HG02678 (cell line): ENCODE data around the gene EPX.

ENCODE experiments used
- ATAC-seq: cut with Tn5 transposase; IDR thresholded peaks from one replicate; pipeline ENCODE4 v1.9.1; 2021; ENCODE audit warnings: mild to moderate bottlenecking, moderate library complexity; ENCODE audit not compliant: unreplicated experiment

The EPX gene

DNA sequence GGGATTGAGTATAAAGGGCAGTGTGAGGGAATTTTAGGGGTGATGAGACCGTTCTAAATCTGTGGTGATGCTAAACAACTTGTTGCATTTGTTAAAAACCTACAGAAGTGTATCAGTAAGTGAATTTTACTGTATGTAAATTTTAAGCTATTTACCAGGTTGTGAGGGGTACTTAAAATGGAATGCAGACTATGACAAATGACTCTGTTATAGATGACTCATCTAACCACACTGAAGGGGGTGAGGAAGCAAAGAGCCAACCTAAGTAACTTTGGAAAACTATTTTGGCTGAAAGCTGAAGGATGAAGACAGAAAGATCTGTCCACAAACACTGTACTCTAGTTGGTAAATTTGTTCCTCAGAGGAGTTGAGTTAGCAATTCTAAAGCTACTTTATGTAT, 31.8 kb downstream of the EPX start:
- ATAC-seq: no peak

DNA sequence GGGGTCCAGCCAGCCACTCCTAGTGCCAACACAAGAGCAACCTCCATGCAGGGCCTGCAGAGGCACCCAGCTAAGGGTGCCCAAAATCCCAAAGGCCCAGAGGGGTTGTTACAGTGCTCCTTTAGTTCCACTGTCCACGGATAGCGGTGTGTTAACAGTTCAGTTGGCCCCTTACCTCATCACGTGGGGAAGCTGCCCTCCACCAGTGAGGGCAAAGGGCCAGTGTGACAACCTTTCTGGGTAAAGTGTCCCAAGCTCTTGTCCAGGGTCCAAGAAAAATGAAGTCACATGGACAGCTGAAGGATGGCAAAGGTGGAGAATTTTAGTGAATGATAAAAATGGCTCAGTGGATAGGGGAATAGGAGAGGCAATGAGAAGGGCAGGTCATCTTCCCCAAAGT, 35.2 kb downstream of the EPX start:
- ATAC-seq: no peak

- no peak for ATAC-seq
These were observed 36.2 kb downstream of the EPX start for GRCh38 chr17:58228679-58229078.

DNA sequence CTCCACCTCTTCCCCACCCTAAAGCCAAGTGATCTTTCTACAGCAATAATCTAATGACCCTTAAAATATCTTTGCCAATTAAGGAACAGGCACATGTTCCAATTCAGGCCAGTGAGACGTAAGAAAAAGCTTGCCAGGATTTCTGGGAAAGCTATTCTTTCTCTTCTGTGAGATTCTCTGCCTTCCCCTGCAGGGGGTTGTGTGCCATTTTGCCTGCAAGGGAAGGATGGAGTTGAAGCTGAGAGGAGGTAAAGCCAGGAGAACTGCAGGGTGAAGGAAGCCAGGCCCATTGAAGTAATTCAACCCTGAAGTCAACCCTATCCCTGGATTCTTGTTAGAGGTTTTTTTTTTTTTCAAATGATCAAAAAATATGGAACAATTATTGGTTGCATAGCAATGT, 36.9 kb downstream of the EPX start:
- no peak for ATAC-seq

GRCh38 chr17:58229881-58230280, 37.4 kb downstream of the EPX start:
- no peak for ATAC-seq

GRCh38 chr17:58231641-58232040, 39.1 kb downstream of the EPX start:
- no peak for ATAC-seq

DNA sequence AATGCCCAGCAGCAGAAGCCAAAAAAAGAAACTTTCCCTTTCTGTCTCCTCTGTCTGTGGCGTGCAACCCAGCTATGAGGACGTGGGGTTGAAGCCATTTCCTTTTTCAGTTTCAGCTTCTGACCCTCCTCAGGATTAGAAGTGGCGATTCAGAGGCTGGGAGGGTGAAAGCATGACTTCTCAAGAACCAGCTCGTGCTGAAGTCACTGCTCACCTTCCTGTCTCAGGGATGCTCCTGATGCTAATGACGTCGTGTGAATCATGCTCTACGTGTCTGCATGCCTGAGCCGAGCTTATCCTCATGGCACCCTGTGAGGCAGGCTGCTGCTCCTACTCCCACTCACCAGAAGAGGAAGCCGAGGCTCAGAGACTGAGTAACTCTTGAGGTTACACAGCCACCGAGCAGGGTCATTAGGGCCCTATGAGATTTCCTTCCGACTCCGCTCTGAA, 40.2 kb downstream of the EPX start:
- peak; percentile 70 for ATAC-seq

GRCh38 chr17:58233543-58233942, 41.0 kb downstream of the EPX start:
- peak; percentile 65 for ATAC-seq

DNA sequence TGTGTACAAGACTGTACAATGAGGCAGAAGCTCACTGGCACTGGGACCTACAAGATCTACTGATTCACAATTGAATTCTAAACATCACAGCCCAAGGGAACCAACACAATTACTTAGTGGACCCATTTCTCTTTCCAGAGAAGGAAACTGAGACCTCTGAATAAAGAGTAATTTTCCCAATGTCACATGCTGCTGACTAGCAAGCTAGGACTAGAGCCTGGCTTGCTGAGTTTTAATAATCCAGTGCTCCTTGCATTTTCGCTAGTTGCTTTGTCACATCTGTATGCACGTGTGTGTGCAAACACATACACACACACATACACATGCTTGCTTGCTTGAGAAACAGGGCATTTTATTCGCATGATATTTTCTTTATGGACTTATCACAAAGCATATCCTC, 42.0 kb downstream of the EPX start:
- ATAC-seq: no peak

DNA sequence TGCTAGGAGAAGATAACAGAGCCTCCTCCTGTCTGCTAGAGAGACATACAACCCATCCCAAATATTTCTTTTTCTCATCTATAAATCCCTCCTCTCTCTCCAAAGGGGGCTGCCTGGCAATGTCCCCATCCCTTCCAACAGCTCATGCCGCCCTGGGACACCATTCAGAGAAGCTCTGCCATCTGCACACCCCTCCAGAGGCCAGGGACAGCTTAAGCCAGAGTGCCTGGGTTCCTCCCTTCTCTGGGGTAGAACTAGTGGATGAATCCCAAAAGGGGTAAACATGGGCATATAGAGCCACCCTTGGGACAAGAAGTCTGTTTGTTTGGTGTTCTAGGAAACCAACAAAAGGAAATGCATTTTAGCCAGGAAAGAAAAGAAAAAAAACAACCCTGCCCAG, 43.3 kb downstream of the EPX start:
- no peak for ATAC-seq

DNA sequence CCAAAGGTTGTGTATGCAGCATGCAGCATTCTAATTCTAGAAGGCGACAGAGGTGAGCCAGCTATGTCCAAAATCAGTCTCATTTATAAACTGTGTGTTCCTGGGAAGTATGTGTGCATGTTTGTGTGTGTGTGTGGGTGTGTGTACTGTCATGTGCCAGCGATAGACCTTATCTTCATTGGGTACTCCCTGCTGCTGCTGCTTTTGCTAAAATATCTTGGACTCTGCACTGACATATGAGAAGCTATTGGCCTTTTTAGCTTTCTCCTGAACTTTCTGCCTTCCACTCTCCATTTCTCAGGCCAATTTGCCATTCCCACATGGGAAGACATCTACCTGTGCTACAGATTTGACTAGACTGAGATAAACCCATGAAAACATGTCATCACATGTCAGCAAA, 43.9 kb downstream of the EPX start:
- ATAC-seq: no peak

- no peak for ATAC-seq
These were observed 45.7 kb downstream of the EPX start, which contains the start of gene LPO for GRCh38 chr17:58238147-58238634. Gene LPO (plus strand): TSS chr17:58238584. CDS start chr17:58242980, 4,396 bp downstream.

DNA sequence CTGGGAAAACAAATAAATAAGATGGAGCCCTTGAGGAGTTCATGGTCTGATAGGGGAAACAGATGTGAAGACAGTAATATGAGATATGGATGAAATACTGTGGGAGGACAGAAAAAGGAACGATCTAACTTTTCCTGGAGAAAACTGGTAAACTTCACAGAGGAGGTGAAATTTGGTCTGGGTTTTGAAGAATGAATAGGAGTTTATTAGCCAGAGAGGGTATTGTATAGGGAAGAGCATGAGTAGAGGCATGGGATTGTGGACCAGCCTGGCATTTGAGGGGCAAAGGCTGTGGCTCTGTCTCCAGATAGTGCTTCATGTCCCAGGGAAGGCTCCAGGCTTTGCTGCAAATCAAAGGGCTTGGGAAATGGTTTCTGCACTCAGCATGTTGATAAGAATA, 47.5 kb downstream of the EPX start:
- ATAC-seq: no peak

DNA sequence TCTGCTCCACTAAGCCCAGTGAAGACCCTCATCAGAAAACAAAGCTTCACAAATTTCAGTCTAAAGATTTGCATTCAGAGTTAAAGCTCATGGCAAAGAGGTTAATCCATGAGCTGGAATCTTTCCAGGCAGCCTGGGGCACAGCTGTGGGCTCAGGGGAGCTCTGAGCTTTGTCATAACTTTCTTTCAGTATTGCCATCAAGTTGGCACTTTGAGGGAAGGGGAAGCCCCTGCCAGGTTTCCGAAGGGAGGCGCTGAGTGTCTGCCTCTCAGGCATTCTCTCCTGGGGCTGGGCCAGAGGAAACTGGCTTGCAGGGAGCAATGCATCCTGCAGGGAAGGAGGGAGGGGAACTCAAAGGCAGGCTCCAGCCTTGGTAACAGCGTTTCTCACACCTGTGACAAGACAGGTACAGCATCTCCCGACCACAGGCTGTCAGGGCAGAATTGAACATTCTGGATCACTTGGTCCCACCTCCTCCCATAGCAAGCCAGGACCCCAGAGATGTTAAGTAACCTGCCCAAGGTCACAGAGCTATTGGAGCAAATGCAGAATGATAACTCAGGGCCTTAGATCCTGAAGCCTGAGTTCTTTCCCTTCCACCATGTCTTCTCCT, 49.8 kb downstream of the EPX start:
- no peak for ATAC-seq

GRCh38 chr17:58244963-58245362, 52.4 kb downstream of the EPX start:
- no peak for ATAC-seq

DNA sequence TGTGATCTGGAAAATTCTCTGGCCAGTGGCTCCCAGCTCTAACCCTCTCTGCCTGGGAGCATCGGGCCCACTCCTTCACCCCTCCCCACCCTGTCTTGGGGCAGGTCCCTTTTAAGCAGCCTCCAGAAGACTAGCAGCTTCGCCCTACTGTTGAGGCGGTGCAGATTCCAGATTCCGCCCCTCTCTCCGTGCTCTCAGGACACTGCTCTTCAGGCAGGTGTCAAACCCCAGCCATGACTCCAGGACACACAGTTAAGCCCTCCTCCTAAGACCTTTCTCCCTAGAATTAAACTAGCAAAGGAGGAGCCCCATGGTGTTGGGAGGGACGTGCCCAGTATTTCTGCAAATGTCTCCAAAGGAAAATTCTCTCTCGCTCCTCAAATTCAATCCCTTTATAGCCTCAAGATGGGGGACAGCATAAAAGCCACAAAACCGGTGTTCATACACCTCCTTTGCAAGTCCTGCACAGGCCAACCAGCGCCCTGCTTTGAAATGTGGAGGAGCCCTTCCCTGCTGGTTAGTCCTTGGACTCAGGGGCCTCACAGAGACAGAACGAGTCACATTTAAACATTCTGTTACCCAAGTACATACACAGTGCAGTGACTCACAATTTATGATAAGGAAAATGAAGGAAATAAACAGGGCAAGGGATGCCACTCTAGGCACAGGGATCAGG, 53.0 kb downstream of the EPX start:
- ATAC-seq: no peak

DNA sequence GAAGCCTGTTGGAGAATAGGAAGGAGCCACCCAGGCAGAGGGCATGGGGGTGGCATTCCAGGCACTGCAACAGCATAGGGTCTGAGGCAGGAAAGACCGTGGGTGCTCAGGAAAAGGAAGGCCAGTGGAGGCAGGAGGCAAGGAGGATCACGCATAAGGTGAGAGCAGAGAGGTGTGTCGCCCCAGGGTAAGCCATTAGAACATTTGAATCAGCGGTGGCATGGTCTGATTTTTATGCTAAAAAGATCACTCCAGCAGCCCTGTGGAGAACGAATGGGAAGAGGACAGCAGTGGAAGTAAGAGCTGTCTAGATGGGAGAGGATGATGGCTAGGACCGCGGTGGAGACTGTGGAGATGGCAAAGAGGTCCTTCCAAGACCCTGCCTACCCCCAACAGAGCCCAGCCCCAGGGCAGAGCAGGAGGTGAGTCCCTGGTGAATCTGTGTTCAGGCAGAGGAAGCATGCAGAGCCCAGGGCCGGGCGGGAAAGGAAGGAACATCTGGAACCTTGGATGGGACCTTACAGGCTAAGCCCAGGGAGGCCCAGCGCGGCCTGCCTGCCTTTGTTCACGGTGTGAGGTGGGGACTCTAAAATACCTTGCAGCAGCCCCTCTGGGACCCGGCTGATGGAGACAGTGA, 53.7 kb downstream of the EPX start:
- no peak for ATAC-seq

DNA sequence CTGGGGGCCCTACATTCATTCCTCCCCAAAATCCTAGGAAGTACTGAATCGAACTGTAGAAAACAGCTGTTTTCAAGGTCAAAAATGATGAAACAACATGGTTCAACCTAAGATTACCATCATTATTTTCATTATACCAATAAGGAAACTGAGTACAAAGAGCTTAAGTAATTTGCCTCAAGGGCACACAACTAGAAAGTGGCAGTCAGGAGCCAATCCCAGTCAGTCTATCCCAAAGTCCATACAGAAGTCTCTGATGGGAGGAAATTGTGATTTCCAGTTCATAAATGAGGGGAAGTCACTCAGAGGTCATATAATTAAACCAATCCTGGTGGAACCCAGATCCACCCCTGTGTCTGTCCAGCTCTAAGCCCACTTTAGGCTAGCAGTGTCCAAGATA, 54.3 kb downstream of the EPX start:
- no peak for ATAC-seq

DNA sequence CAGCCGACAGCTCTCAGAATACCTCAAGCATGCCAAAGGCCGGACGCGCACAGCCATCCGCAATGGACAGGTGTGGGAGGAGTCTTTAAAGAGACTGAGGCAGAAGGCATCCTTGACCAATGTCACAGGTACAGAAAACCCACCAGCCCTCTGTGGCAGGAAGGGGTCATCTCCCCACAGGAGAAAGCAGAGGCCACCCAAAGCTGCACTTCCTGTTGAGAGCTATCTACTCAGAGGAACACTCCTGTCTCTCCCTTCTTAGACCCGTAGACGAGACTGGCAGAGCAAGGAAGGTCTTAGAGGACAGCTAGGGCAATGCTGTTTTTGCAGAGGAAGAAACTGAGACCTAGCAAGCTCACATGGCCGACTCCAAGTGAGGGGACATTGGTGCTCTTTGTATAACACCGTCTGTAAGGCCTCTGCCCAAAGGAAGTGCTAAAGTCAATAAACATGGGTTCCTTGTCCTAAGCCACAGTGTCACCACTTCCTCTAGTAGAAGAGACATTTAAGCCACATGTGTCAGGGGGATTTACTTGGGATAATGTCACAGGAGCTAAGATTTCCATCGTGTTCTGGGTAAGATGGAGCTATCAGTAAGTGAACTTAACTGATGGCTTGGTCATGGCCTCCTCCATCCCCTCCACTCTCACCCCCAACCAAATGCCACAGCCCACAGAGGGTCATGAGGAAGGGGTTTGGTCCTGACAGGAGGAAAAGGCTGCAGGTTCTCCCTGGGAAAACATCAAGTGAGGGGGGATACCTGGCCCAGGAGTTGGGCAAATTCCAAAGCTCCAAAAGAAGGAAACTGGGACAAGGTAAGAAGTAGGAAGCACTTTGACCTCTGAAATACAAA, 55.2 kb downstream of the EPX start:
- ATAC-seq: no peak

- ATAC-seq: no peak
These were observed 56.4 kb downstream of the EPX start for GRCh38 chr17:58248955-58249269.
